PC-3 (cell line): ENCODE data around the gene TM2D1.

Source experiments
- EZH2 ChIP-seq: fragments of 300-600 bp; sonication (generic); IDR thresholded peaks from one replicate; pipeline ENCODE4 v1.6.1; 2017; ENCODE audit warnings: antibody characterized with exemption, mild to moderate bottlenecking, low read length; ENCODE audit not compliant: unreplicated experiment
- EZH2phosphoT487 ChIP-seq: fragments of 300-600 bp; sonication (generic); IDR thresholded peaks from 2 replicates; pipeline ENCODE4 v1.6.1; 2018; ENCODE audit warnings: mild to moderate bottlenecking, antibody characterized with exemption, low read length, borderline replicate concordance
- TF ChIP-seq, protein P1 (sequence below): fragments of 300-600 bp; sonication (generic); conservative IDR thresholded peaks from 2 replicates; pipeline ENCODE4 v1.5.1; 2017; ENCODE audit warnings: antibody characterized with exemption, low read depth, mild to moderate bottlenecking, low read length

DNA sequence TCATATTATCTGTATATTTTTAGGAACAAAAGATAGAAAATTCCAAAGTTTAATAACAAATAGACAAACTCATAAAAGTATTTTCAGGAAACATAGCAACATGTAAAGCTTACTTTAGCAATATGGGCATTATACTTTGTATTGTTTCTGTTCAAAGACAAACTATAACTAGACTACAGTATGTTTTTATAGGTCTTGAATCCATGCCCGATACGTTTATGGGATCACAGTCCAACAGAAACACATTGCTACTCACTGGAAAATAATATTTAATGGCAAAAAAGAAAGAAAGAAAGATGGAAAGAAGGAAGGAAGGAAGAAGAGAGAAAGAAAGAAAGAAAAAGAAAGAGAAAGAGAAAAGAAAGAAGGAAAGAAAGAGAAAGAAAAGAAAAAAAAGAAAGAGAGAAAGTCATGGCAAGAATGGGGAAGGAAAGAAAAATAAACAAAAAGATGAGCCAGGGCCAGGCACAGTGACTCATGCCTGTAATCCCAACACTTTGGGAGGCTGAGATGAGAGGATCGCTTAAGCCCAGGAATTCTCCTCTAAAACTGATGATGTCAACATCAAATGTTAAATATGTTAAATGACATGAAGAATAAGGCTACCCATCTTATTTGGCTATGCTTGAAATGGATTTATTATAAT lies 32.7 kb downstream of the TM2D1 start:
- TF ChIP-seq, protein P1, sequence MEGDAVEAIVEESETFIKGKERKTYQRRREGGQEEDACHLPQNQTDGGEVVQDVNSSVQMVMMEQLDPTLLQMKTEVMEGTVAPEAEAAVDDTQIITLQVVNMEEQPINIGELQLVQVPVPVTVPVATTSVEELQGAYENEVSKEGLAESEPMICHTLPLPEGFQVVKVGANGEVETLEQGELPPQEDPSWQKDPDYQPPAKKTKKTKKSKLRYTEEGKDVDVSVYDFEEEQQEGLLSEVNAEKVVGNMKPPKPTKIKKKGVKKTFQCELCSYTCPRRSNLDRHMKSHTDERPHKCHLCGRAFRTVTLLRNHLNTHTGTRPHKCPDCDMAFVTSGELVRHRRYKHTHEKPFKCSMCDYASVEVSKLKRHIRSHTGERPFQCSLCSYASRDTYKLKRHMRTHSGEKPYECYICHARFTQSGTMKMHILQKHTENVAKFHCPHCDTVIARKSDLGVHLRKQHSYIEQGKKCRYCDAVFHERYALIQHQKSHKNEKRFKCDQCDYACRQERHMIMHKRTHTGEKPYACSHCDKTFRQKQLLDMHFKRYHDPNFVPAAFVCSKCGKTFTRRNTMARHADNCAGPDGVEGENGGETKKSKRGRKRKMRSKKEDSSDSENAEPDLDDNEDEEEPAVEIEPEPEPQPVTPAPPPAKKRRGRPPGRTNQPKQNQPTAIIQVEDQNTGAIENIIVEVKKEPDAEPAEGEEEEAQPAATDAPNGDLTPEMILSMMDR, result no peak
- TF ChIP-seq EZH2 (no peak), EZH2phosphoT487 (no peak)
